Measurements from ENCODE around the gene PEX14. TPM values are rescaled to one million over a fixed set of nuclear protein-coding genes. Genes with fewer than 3 reads are reported as not detected.

Gene PEX14
- total RNA-seq, 1 experiment from 2014 or later, result 9.1 TPM

- Histone ChIP-seq H3K27ac (ENCODE audit: low read length) (no peak overlapping the region), H4K20me1 (ENCODE audit: insufficient read depth, low read depth, low read length) (no peaks in the 10 kb centered on the region), H3K4me1 (ENCODE audit: low read length) (no peaks in the 10 kb centered on the region), H3K9me2 (replicated peaks; ENCODE audit: insufficient read depth, low read length) (no peaks in the 10 kb centered on the region), H2AFZ (ENCODE audit: low read length) (no peak overlapping the region), H3K9ac (ENCODE audit: low read length) (no peak overlapping the region), H3K4me2 (ENCODE audit: low read depth, low read length, poor library complexity, severe bottlenecking) (no peak overlapping the region), H3K79me2 (ENCODE audit: low read length) (no peaks in the 10 kb centered on the region), H3K27me3 (ENCODE audit: low read length) (no peaks in the 10 kb centered on the region), H3K4me3 (ENCODE audit: low read length) (no peak overlapping the region), H3K36me3 (ENCODE audit: insufficient read depth, low read length) (no peaks in the 10 kb centered on the region), H3K9me3 (ENCODE audit: low read length) (no peaks in the 10 kb centered on the region)
- DNase-seq, result no peak
Measured at GRCh38 chr1:10673109-10673711, 198.5 kb downstream of the PEX14 start.

- Histone ChIP-seq H3K9me2 (replicated peaks; ENCODE audit: insufficient read depth, low read length) (no peaks in the 10 kb centered on the region), H3K9me3 (ENCODE audit: low read length) (no peaks in the 10 kb centered on the region), H3K27ac (ENCODE audit: low read length) (no peak overlapping the region), H2AFZ (ENCODE audit: low read length) (no peak overlapping the region), H3K79me2 (ENCODE audit: low read length) (no peaks in the 10 kb centered on the region), H3K4me1 (ENCODE audit: low read length) (no peaks in the 10 kb centered on the region), H3K27me3 (ENCODE audit: low read length) (no peaks in the 10 kb centered on the region), H3K4me3 (ENCODE audit: low read length) (no peak overlapping the region), H4K20me1 (ENCODE audit: insufficient read depth, low read depth, low read length) (no peaks in the 10 kb centered on the region; the same call in 1 of the 2 replicates), H3K4me2 (ENCODE audit: low read depth, low read length, poor library complexity, severe bottlenecking) (no peak overlapping the region), H3K36me3 (ENCODE audit: insufficient read depth, low read length) (no peaks in the 10 kb centered on the region), H3K9ac (ENCODE audit: low read length) (no peak overlapping the region)
- no peak for DNase-seq
Measured at GRCh38 chr1:10674222-10674621, 199.5 kb downstream of the PEX14 start.

- Histone ChIP-seq H4K20me1 (ENCODE audit: insufficient read depth, low read depth, low read length) (no peaks in the 10 kb centered on the region; the same call in 1 of the 2 replicates), H3K36me3 (ENCODE audit: insufficient read depth, low read length) (no peaks in the 10 kb centered on the region), H3K4me2 (ENCODE audit: low read depth, low read length, poor library complexity, severe bottlenecking) (no peak overlapping the region), H3K9me3 (ENCODE audit: low read length) (no peaks in the 10 kb centered on the region), H3K4me1 (ENCODE audit: low read length) (no peaks in the 10 kb centered on the region), H3K27me3 (ENCODE audit: low read length) (no peaks in the 10 kb centered on the region), H3K79me2 (ENCODE audit: low read length) (no peaks in the 10 kb centered on the region), H3K4me3 (ENCODE audit: low read length) (no peak overlapping the region), H3K9me2 (replicated peaks; ENCODE audit: insufficient read depth, low read length) (no peaks in the 10 kb centered on the region), H3K27ac (ENCODE audit: low read length) (no peak overlapping the region), H3K9ac (ENCODE audit: low read length) (no peak overlapping the region), H2AFZ (ENCODE audit: low read length) (no peak overlapping the region)
- DNase-seq, result no peak
Measured at GRCh38 chr1:10674700-10675609, 200.2 kb downstream of the PEX14 start.

GRCh38 chr1:10675813-10676212 is 201.1 kb downstream of the PEX14 start:
- DNase-seq, result no peak
- no peak overlapping the region for H3K4me2 ChIP-seq (ENCODE audit: low read depth, low read length, poor library complexity, severe bottlenecking)
- no peaks in the 10 kb centered on the region for H3K27me3 ChIP-seq (ENCODE audit: low read length)
- H3K4me3 ChIP-seq (ENCODE audit: low read length), result no peak overlapping the region
- no peaks in the 10 kb centered on the region; the same call in 1 of the 2 replicates for H4K20me1 ChIP-seq (ENCODE audit: insufficient read depth, low read depth, low read length)
- H3K27ac ChIP-seq (ENCODE audit: low read length), result no peak overlapping the region
- no peak overlapping the region for H2AFZ ChIP-seq (ENCODE audit: low read length)
- no peaks in the 10 kb centered on the region for H3K9me2 ChIP-seq (replicated peaks; ENCODE audit: insufficient read depth, low read length)
- no peak overlapping the region for H3K9ac ChIP-seq (ENCODE audit: low read length)
- H3K36me3 ChIP-seq (ENCODE audit: insufficient read depth, low read length), result no peaks in the 10 kb centered on the region
- no peaks in the 10 kb centered on the region for H3K4me1 ChIP-seq (ENCODE audit: low read length)
- no peaks in the 10 kb centered on the region for H3K9me3 ChIP-seq (ENCODE audit: low read length)
- H3K79me2 ChIP-seq (ENCODE audit: low read length), result no peaks in the 10 kb centered on the region

GRCh38 chr1:10676963-10677362 is 202.2 kb downstream of the PEX14 start:
- Histone ChIP-seq H3K9me3 (ENCODE audit: low read length) (no peaks in the 10 kb centered on the region), H3K4me1 (ENCODE audit: low read length) (no peaks in the 10 kb centered on the region), H3K79me2 (ENCODE audit: low read length) (no peaks in the 10 kb centered on the region), H3K9me2 (replicated peaks; ENCODE audit: insufficient read depth, low read length) (no peaks in the 10 kb centered on the region), H3K36me3 (ENCODE audit: insufficient read depth, low read length) (no peaks in the 10 kb centered on the region), H3K27me3 (ENCODE audit: low read length) (no peaks in the 10 kb centered on the region), H3K4me2 (ENCODE audit: low read depth, low read length, poor library complexity, severe bottlenecking) (no peak overlapping the region), H3K27ac (ENCODE audit: low read length) (no peak overlapping the region), H4K20me1 (ENCODE audit: insufficient read depth, low read depth, low read length) (no peaks in the 10 kb centered on the region; the same call in 1 of the 2 replicates), H3K9ac (ENCODE audit: low read length) (no peak overlapping the region), H3K4me3 (ENCODE audit: low read length) (no peak overlapping the region), H2AFZ (ENCODE audit: low read length) (no peak overlapping the region)
- DNase-seq, result no peak

GRCh38 chr1:10677491-10678391 is 203.0 kb downstream of the PEX14 start:
- Histone ChIP-seq H4K20me1 (ENCODE audit: insufficient read depth, low read depth, low read length) (no peaks in the 10 kb centered on the region; the same call in 1 of the 2 replicates), H3K4me3 (ENCODE audit: low read length) (no peak overlapping the region), H3K4me1 (ENCODE audit: low read length) (no peaks in the 10 kb centered on the region), H3K27me3 (ENCODE audit: low read length) (no peaks in the 10 kb centered on the region), H3K9me2 (replicated peaks; ENCODE audit: insufficient read depth, low read length) (no peaks in the 10 kb centered on the region), H3K4me2 (ENCODE audit: low read depth, low read length, poor library complexity, severe bottlenecking) (no peak overlapping the region), H2AFZ (ENCODE audit: low read length) (no peak overlapping the region), H3K9me3 (ENCODE audit: low read length) (no peaks in the 10 kb centered on the region), H3K36me3 (ENCODE audit: insufficient read depth, low read length) (no peaks in the 10 kb centered on the region), H3K9ac (ENCODE audit: low read length) (no peak overlapping the region), H3K79me2 (ENCODE audit: low read length) (no peaks in the 10 kb centered on the region), H3K27ac (ENCODE audit: low read length) (no peak overlapping the region)
- DNase-seq, result no peak

GRCh38 chr1:10678402-10678801 is 203.7 kb downstream of the PEX14 start:
- DNase-seq, result no peak
- H2AFZ ChIP-seq (ENCODE audit: low read length), result no peak overlapping the region
- H3K9me3 ChIP-seq (ENCODE audit: low read length), result no peaks in the 10 kb centered on the region
- H3K4me3 ChIP-seq (ENCODE audit: low read length), result no peak overlapping the region
- H3K36me3 ChIP-seq (ENCODE audit: insufficient read depth, low read length), result no peaks in the 10 kb centered on the region
- no peaks in the 10 kb centered on the region for H3K9me2 ChIP-seq (replicated peaks; ENCODE audit: insufficient read depth, low read length)
- H3K27ac ChIP-seq (ENCODE audit: low read length), result no peak overlapping the region
- H3K27me3 ChIP-seq (ENCODE audit: low read length), result no peaks in the 10 kb centered on the region
- H4K20me1 ChIP-seq (ENCODE audit: insufficient read depth, low read depth, low read length), result no peaks in the 10 kb centered on the region; the same call in 1 of the 2 replicates
- no peaks in the 10 kb centered on the region for H3K79me2 ChIP-seq (ENCODE audit: low read length)
- H3K9ac ChIP-seq (ENCODE audit: low read length), result no peak overlapping the region
- H3K4me1 ChIP-seq (ENCODE audit: low read length), result no peaks in the 10 kb centered on the region
- no peak overlapping the region for H3K4me2 ChIP-seq (ENCODE audit: low read depth, low read length, poor library complexity, severe bottlenecking)

- Histone ChIP-seq H3K9me3 (ENCODE audit: low read length) (no peaks in the 10 kb centered on the region), H3K9ac (ENCODE audit: low read length) (no peak overlapping the region), H4K20me1 (ENCODE audit: insufficient read depth, low read depth, low read length) (no peaks in the 10 kb centered on the region; the same call in 1 of the 2 replicates), H3K4me3 (ENCODE audit: low read length) (no peak overlapping the region), H3K4me1 (ENCODE audit: low read length) (no peaks in the 10 kb centered on the region), H3K79me2 (ENCODE audit: low read length) (no peaks in the 10 kb centered on the region), H3K36me3 (ENCODE audit: insufficient read depth, low read length) (no peaks in the 10 kb centered on the region), H3K27me3 (ENCODE audit: low read length) (no peaks in the 10 kb centered on the region), H3K27ac (ENCODE audit: low read length) (no peak overlapping the region), H3K4me2 (ENCODE audit: low read depth, low read length, poor library complexity, severe bottlenecking) (no peak overlapping the region), H2AFZ (ENCODE audit: low read length) (no peak overlapping the region), H3K9me2 (replicated peaks; ENCODE audit: insufficient read depth, low read length) (no peaks in the 10 kb centered on the region)
- no peak for DNase-seq
Measured at GRCh38 chr1:10678852-10679251, 204.1 kb downstream of the PEX14 start.

Measured in Karpas-422 (cell line).